DOHH2 (cell line): ENCODE data around the gene ADARB1.

ENCODE experiments used
- H3F3A ChIP-seq: fragments of 200-600 bp; sonication (generic), shearing (Covaris generic); 2 replicates; pipeline ENCODE4 v1.6.0; 2016; ENCODE audit warnings: antibody characterized with exemption, mild to moderate bottlenecking; ENCODE audit not compliant: control insufficient read depth, insufficient read depth
- H3K27ac ChIP-seq: fragments of 200-600 bp; sonication (generic); 2 replicates; pipeline ENCODE4 v1.5.1; 2014; ENCODE audit warnings: low read depth, mild to moderate bottlenecking, low read length, moderate library complexity
- H3K27me3 ChIP-seq: fragments of 200-600 bp; sonication (generic); 2 replicates; pipeline ENCODE4 v1.6.1; 2014; ENCODE audit warnings: mild to moderate bottlenecking, low read length, mixed read lengths; ENCODE audit not compliant: control insufficient read depth
- H3K36me3 ChIP-seq: fragments of 200-600 bp; sonication (generic); 2 replicates; pipeline ENCODE4 v1.6.1; 2014; ENCODE audit warnings: mild to moderate bottlenecking, low read length, moderate library complexity, mixed read lengths; ENCODE audit not compliant: control insufficient read depth
- H3K4me1 ChIP-seq: fragments of 200-600 bp; sonication (generic); 2 replicates; pipeline ENCODE4 v1.6.1; 2014; ENCODE audit warnings: mild to moderate bottlenecking, low read length, mixed read lengths; ENCODE audit not compliant: control insufficient read depth
- H3K4me2 ChIP-seq: fragments of 200-600 bp; sonication (generic); 2 replicates; pipeline ENCODE4 v1.6.0; 2014; ENCODE audit warnings: mild to moderate bottlenecking, low read length, moderate library complexity
- H3K4me3 ChIP-seq: fragments of 200-600 bp; sonication (generic); 2 replicates; pipeline ENCODE4 v1.5.1; 2014; ENCODE audit warnings: mild to moderate bottlenecking, low read length, mixed read lengths
- H3K79me2 ChIP-seq: fragments of 200-600 bp; sonication (generic); 2 replicates; pipeline ENCODE4 v1.6.1; 2014; ENCODE audit warnings: mild to moderate bottlenecking, low read length, mixed read lengths; ENCODE audit not compliant: control insufficient read depth
- H3K9me2 ChIP-seq: fragments of 200-600 bp; sonication (generic); replicated peaks from 2 replicates; pipeline ENCODE4 v1.6.1; 2014; ENCODE audit warnings: mild to moderate bottlenecking, low read length, mixed read lengths; ENCODE audit not compliant: control insufficient read depth
- H3K9me3 ChIP-seq: fragments of 200-600 bp; sonication (generic); 2 replicates; pipeline ENCODE4 v1.6.1; 2014; ENCODE audit warnings: antibody characterized with exemption, low read length, mixed read lengths; ENCODE audit not compliant: control insufficient read depth, insufficient read depth
- H4K20me1 ChIP-seq: fragments of 200-600 bp; sonication (generic); 2 replicates; pipeline ENCODE4 v1.6.0; 2014; ENCODE audit warnings: low read depth, mild to moderate bottlenecking, antibody characterized with exemption, low read length, moderate library complexity; ENCODE audit not compliant: control insufficient read depth, insufficient read depth
- EZH2phosphoT487 ChIP-seq: fragments of 200-600 bp; sonication (generic); IDR thresholded peaks from 2 replicates; pipeline ENCODE4 v1.6.1; 2017; ENCODE audit warnings: borderline replicate concordance, mild to moderate bottlenecking, antibody characterized with exemption, low read length, moderate library complexity, mixed read lengths
- TF ChIP-seq, protein P1 (sequence below): fragments of 200-600 bp; sonication (generic); IDR thresholded peaks from one replicate; pipeline ENCODE4 v1.5.1; 2014; ENCODE audit warnings: antibody characterized with exemption, mild to moderate bottlenecking, low read depth, low read length; ENCODE audit not compliant: poor library complexity, severe bottlenecking

Gene ADARB1

DNA sequence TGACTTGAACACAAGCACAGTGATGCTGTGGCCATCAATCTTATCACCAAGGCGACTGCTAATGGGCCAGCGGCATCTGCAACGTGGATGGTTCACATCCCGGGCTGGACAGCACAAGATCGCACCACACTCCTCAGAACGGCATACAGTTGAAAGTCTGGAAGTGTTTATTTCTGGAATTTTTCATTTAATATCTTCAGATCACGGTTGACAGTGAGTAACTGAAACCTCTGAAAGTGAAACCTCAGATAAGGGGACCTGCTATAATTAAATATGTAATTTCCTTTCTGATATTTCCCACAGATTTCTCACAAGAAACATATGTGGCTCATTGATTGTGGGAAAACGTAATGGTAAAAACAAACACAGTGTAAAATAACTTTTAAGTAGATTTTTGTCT lies 129.6 kb downstream of the ADARB1 start:
- Histone ChIP-seq H3F3A (no peaks in the 10 kb centered on the region), H3K9me2 (no peaks in the 10 kb centered on the region), H3K36me3 (no peaks in the 10 kb centered on the region), H3K9me3 (no peaks in the 10 kb centered on the region), H3K27me3 (no peaks in the 10 kb centered on the region), H3K4me2 (no peak overlapping the region), H3K4me3 (no peak overlapping the region), H3K4me1 (no peaks in the 10 kb centered on the region), H3K27ac (no peak overlapping the region), H3K79me2 (no peaks in the 10 kb centered on the region), H4K20me1 (no peaks in the 10 kb centered on the region)
- no peak for TF ChIP-seq EZH2phosphoT487
- TF ChIP-seq, protein P1, sequence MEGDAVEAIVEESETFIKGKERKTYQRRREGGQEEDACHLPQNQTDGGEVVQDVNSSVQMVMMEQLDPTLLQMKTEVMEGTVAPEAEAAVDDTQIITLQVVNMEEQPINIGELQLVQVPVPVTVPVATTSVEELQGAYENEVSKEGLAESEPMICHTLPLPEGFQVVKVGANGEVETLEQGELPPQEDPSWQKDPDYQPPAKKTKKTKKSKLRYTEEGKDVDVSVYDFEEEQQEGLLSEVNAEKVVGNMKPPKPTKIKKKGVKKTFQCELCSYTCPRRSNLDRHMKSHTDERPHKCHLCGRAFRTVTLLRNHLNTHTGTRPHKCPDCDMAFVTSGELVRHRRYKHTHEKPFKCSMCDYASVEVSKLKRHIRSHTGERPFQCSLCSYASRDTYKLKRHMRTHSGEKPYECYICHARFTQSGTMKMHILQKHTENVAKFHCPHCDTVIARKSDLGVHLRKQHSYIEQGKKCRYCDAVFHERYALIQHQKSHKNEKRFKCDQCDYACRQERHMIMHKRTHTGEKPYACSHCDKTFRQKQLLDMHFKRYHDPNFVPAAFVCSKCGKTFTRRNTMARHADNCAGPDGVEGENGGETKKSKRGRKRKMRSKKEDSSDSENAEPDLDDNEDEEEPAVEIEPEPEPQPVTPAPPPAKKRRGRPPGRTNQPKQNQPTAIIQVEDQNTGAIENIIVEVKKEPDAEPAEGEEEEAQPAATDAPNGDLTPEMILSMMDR, result no peak

DNA sequence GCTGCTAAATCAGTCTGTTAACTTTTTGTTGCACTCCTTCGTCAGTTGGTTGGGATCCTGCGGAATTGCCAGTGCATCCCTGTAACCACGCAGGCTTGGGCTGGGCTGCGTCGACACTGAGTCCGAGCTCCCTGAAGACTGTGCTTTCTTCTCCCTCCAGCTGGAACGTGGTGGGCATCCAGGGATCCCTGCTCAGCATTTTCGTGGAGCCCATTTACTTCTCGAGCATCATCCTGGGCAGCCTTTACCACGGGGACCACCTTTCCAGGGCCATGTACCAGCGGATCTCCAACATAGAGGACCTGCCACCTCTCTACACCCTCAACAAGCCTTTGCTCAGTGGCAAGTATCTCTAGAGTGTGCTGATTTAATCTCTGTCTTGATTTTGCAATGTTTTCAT lies 130.0 kb downstream of the ADARB1 start:
- Histone ChIP-seq H3K27ac (no peak overlapping the region), H4K20me1 (no peaks in the 10 kb centered on the region), H3K27me3 (no peaks in the 10 kb centered on the region), H3K9me2 (no peaks in the 10 kb centered on the region), H3K9me3 (no peaks in the 10 kb centered on the region), H3K79me2 (no peaks in the 10 kb centered on the region), H3K4me3 (no peak overlapping the region), H3F3A (no peaks in the 10 kb centered on the region), H3K4me2 (no peak overlapping the region), H3K36me3 (no peaks in the 10 kb centered on the region), H3K4me1 (no peaks in the 10 kb centered on the region)
- no peak for TF ChIP-seq EZH2phosphoT487

DNA sequence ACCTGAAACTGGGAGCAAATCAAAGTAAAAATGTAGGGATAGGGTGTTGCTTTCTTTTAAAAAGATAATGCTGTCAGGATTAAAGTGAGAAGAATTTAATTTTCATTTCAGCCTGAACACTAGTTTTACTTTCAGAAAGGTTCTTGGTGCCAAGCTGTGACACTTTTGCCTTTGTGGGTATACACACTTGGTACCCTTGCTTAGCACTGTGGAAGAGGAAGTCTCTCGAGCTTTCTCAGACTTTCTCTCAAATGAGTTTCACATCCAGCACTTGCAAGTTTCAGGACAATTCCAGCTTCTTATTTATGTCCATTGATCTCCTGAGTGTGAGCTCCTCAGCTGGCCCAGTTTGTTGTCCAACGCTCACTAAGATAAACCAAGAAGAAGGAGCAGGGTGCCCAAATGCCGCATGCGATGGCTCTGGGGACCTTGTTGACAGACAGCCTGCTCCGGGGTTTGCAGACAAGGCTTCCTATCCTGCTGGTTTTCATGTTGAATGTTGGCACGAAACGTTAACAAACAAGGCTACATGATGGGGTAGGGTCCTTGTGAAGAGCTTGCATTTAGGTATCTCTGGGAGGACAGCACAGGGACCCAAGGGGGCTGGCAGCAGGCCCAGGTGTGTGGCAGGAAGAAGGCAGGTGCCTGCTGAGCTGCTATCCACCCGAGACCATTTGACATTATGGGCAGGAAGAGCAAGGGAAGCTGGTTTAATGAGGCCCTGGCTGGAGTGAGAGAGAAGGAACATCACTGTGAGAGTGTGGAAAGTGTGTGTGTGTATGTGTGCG lies 133.7 kb downstream of the ADARB1 start:
- H3K27ac ChIP-seq, result no peak overlapping the region

DNA sequence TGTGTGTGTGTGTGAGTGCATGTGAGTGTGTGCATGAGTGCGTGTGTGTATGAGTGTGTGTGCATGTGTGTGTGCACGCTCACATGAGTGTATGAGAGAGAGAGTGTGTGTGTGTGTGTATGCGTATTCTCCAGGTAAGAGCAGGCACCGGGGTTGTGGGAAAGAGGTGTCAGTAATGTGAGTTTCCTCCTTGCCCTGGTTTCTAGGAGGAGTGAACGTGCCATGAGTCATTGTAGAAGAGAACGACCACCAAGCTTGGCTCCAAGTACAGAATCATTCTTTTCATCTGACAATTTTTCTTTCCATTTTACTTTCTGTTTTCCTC lies 134.2 kb downstream of the ADARB1 start:
- no peak overlapping the region for H3K4me2 ChIP-seq
- no peak for TF ChIP-seq EZH2phosphoT487
- TF ChIP-seq, protein P1, result no peak

More for the DNA sequence above, 133.7 kb downstream of the ADARB1 start:
- Histone ChIP-seq H3K9me3 (no peaks in the 10 kb centered on the region), H3K27me3 (peaks cover 3% of the 10 kb centered on the region; the same call in 1 of the 2 replicates), H3K4me1 (no peaks in the 10 kb centered on the region), H4K20me1 (no peaks in the 10 kb centered on the region), H3K4me3 (no peak overlapping the region), H3F3A (no peaks in the 10 kb centered on the region), H3K36me3 (no peaks in the 10 kb centered on the region), H3K9me2 (no peaks in the 10 kb centered on the region), H3K79me2 (no peaks in the 10 kb centered on the region), H3K4me2 (no peak overlapping the region)
- no peak for TF ChIP-seq EZH2phosphoT487
- TF ChIP-seq, protein P1, result no peak

More for the DNA sequence above, 134.2 kb downstream of the ADARB1 start:
- no peaks in the 10 kb centered on the region for H3F3A ChIP-seq
- no peaks in the 10 kb centered on the region for H4K20me1 ChIP-seq
- H3K79me2 ChIP-seq, result no peaks in the 10 kb centered on the region
- H3K36me3 ChIP-seq, result no peaks in the 10 kb centered on the region
- H3K4me1 ChIP-seq, result no peaks in the 10 kb centered on the region
- no peak overlapping the region for H3K27ac ChIP-seq
- H3K9me2 ChIP-seq, result no peaks in the 10 kb centered on the region
- peaks cover 3% of the 10 kb centered on the region; the same call in 1 of the 2 replicates for H3K27me3 ChIP-seq
- H3K9me3 ChIP-seq, result no peaks in the 10 kb centered on the region
- H3K4me3 ChIP-seq, result no peak overlapping the region
